Astrocyte of the cerebellum (primary cell): Measurements from ENCODE around the gene SRCAP.

Experiments used
- DNase-seq: peaks from one replicate; pipeline ENCODE4 v3.0.0-alpha.2; 2011; ENCODE audit warnings: low read depth
- H3K4me3 ChIP-seq: 2 replicates; pipeline ENCODE4 v1.5.1; 2011; ENCODE audit warnings: mild to moderate bottlenecking, low read depth, low read length, moderate library complexity
- in situ Hi-C: cut with HindIII; loops from 2 replicates; pipeline ENCODE4 v1.10.0; 2017; ENCODE audit warnings: low sequenced_read_pairs
- TF ChIP-seq, protein P1 (sequence below): IDR thresholded peaks from 2 replicates; pipeline ENCODE4 v1.5.1; 2012; ENCODE audit warnings: low read length, low read depth, moderate library complexity, mild to moderate bottlenecking; ENCODE audit errors: missing control alignments

The SRCAP gene

DNA sequence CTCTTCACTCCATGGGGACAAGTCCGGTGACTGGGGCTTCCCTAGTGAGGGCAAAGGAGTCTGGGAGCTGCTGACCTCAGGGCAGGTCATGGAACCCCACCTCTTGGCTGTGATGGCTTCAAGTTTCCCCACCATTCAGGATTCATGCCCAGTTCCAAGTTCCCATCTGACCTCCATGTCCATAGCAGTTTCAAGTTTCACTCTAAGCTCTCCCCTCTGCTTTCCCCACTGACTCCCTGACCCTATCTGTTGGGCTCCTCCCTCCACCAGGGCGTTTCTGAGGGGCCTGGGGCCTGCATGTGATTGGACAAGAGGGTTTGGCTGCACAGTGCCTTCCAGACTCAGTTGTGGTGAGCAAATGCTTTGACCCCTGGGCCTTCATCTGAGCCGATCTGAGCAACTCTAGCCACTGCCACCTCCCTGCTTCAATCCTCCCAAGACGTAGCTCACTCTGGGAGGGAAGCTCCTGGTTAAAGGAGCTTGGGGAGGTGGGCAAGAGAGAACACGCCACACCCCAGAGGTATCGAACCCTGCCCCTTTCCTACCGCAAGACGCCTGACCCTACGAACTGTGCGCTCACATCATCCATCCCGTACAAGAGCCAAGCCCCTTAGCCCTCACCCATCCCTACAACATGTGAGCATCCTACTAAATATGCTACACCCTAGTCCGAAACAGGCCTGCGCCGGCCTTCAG, 79.7 kb downstream of the SRCAP start:
- DNase-seq = no peak
- TF ChIP-seq, protein P1, sequence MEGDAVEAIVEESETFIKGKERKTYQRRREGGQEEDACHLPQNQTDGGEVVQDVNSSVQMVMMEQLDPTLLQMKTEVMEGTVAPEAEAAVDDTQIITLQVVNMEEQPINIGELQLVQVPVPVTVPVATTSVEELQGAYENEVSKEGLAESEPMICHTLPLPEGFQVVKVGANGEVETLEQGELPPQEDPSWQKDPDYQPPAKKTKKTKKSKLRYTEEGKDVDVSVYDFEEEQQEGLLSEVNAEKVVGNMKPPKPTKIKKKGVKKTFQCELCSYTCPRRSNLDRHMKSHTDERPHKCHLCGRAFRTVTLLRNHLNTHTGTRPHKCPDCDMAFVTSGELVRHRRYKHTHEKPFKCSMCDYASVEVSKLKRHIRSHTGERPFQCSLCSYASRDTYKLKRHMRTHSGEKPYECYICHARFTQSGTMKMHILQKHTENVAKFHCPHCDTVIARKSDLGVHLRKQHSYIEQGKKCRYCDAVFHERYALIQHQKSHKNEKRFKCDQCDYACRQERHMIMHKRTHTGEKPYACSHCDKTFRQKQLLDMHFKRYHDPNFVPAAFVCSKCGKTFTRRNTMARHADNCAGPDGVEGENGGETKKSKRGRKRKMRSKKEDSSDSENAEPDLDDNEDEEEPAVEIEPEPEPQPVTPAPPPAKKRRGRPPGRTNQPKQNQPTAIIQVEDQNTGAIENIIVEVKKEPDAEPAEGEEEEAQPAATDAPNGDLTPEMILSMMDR = no peak
- in situ Hi-C loops = no loop called here
- no peak overlapping the region for H3K4me3 ChIP-seq

DNA sequence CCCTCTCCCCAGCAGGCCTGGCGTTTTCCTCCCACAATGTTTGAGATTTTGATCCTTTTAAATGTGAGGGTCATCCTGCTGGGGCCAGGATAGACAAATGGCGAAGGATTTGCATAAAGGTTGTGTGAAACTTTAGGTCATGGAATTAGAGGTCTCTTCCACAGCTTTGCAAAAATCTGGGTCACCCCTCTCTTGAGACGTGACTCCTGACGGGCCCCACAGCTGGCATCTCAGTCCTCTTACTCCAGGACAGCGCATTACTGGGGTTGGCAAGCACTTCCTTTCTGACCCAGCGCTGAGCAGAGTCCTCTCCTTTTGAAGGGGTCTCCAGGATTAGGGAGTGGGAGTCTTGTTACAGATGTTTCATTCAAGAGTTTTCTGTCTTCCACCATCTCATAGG, 80.6 kb downstream of the SRCAP start:
- no peak overlapping the region for H3K4me3 ChIP-seq
- no peak for DNase-seq
- in situ Hi-C loops = no loop called here
- TF ChIP-seq, protein P1 = no peak

DNA sequence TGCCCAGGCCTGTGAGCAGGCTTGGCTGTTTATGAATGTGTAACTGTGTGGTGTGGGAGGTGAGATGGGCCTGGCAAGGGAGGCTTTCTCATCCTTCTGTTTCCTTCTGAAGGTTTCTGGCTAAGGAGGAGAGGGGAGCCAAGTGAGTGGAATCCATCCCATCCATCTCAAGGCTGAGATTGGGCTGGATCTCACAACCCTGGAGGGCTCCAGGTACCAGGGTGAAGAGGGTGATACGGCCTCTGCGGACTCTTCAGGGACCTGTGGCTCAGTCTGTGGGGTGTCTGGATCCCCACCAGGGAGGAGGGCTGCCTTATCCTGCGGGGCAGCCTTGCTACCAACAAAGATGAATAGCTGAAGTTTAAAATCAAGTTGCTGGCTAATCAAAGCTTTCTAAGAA, 81.0 kb downstream of the SRCAP start:
- TF ChIP-seq, protein P1 = no peak
- H3K4me3 ChIP-seq = no peak overlapping the region
- in situ Hi-C loops = loop anchor here (10.0 kb wide), 1 partner anchor 95 kb away; no protein-coding TSS in a partner anchor
- DNase-seq = no peak

DNA sequence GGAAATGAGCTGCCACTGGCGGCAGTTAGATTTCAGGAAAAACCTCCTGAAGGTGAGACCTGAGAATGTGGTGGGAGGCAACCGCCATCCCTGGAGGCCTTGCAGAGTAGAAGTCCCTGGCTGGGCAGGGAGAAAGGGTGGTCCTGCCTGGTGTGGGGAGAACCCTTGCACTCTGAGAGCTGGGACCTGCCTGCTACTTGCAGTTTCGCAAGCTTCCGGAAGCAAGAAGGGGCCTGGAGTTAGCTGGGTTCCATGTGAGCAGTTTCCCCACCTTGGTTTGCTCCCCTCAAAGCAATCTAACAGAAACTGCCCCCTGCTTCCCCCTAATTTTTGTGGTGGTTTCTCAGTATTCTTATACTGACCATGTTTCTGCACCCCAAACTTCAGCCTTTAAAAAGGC, 81.6 kb downstream of the SRCAP start:
- no peak for DNase-seq
- TF ChIP-seq, protein P1 = no peak
- in situ Hi-C loops = loop anchor here (10.0 kb wide), 1 partner anchor 94 kb away; no protein-coding TSS in a partner anchor
- no peak overlapping the region for H3K4me3 ChIP-seq

DNA sequence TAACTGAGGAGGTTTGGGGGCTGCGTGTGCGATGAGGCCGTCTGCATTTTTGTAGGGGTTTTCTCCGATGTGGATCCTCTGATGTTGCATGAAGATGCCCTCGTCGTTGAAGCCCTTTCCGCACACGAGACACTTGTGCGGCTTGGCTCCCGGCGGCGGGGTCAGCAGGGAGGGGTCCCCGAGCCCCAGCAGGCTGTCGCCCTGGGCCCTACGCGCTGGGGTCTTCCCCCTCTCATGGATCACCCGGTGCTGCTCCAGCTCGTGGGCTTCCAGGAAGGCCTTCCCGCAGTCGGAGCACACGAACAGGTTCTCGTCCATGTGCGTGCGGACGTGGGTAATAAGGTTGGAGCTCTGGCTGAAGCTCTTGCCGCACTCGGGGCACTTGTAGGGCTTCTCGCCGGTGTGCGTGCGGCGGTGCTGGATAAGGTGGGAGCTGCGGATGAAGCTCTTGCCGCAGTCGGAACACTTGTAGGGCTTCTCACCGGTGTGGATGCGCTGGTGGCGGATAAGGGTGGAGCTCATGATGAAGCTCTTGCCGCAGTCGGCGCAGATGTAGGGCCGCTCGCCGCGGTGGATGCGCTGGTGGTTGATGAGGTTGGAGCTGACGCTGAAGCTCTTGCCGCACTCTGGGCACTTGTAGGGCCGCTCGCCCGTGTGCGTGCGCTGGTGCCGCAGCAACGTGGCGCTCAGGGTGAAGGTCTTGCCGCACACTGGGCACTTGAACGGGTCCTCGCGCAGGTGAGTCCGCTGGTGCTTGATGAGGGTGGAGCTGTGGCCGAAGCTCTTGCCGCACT, 83.7 kb downstream of the SRCAP start:
- TF ChIP-seq, protein P1 = no peak
- no peak overlapping the region for H3K4me3 ChIP-seq
- in situ Hi-C loops = loop anchor here (10.0 kb wide), 1 partner anchor 92 kb away; no protein-coding TSS in a partner anchor
- no peak for DNase-seq

DNA sequence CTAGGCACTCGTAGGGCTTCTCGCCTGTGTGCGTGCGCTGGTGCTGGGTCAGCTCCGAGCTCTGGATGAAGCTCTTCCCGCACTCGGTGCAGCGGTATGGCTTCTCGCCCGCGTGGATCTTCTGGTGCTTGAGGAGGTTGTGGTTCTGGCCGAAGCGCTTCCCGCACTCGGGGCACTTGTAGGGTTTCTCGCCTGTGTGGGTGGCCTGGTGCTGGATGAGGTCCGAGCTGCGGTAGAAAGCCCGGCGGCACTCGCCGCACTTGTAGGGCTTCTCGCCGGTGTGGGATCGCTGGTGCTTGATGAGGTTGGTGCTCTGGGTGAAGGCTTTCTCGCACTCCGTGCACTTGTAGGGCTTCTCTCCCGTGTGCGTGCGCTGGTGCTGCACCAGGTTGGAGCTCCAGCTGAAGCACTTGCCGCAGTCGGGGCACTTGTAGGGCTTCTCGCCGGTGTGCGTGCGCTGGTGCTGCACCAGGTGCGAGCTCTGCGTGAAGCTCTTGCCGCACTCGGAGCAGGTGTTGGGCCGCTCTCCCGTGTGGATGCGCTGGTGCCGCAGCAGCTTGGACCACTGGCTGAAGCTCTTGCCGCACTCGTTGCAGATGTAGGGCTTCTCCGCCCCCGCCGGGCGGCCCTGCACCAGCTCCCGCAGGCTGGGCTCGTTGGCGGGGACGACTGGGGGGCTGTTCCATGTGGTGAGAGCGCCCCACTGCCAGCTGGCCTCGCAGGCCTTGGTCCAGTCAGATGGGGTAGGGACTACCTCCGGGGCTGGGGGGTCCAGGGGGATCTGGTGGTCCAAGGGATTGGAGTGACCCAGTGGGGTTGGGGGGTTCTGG, 84.5 kb downstream of the SRCAP start:
- DNase-seq = no peak
- in situ Hi-C loops = loop anchor here (10.0 kb wide), 1 partner anchor 91 kb away; no protein-coding TSS in a partner anchor
- TF ChIP-seq, protein P1 = no peak
- no peak overlapping the region for H3K4me3 ChIP-seq
